HG03064 (cell line): Measurements from ENCODE around the gene RPH3AL.

Experiments
- ATAC-seq: cut with Tn5 transposase; IDR thresholded peaks from one replicate; pipeline ENCODE4 v1.9.1; 2021; ENCODE audit warnings: low read depth; ENCODE audit not compliant: unreplicated experiment

RPH3AL gene

GRCh38 chr17:354651-355556 is 2.3 kb upstream of the RPH3AL start:
- ATAC-seq: no peak

GRCh38 chr17:353838-354234 is 1.2 kb upstream of the RPH3AL start:
- no peak for ATAC-seq

GRCh38 chr17:353213-353837 is 718 bp upstream of the RPH3AL start:
- ATAC-seq: no peak

- ATAC-seq: no peak
Observed at GRCh38 chr17:351875-352420, 659 bp downstream of the RPH3AL start.

- ATAC-seq: no peak
Observed at GRCh38 chr17:351449-351738, 1.2 kb downstream of the RPH3AL start.

GRCh38 chr17:350706-351448 is 1.7 kb downstream of the RPH3AL start:
- ATAC-seq: no peak

GRCh38 chr17:349666-350065 is 2.9 kb downstream of the RPH3AL start:
- no peak for ATAC-seq

- no peak for ATAC-seq
Observed at GRCh38 chr17:348692-349425, 3.7 kb downstream of the RPH3AL start.

GRCh38 chr17:348012-348411 is 4.6 kb downstream of the RPH3AL start:
- ATAC-seq: no peak

- ATAC-seq: no peak
Observed at GRCh38 chr17:347309-347899, 5.2 kb downstream of the RPH3AL start.

- ATAC-seq: no peak
Observed at GRCh38 chr17:345992-346785, 6.4 kb downstream of the RPH3AL start.

- ATAC-seq: no peak
Observed at GRCh38 chr17:345261-345660, 7.3 kb downstream of the RPH3AL start.

- no peak for ATAC-seq
Observed at GRCh38 chr17:343875-344752, 8.5 kb downstream of the RPH3AL start.

- ATAC-seq: no peak
Observed at GRCh38 chr17:343211-343610, 9.4 kb downstream of the RPH3AL start.

GRCh38 chr17:340074-340473 is 12.5 kb downstream of the RPH3AL start:
- ATAC-seq: no peak

GRCh38 chr17:339193-340061 is 13.2 kb downstream of the RPH3AL start:
- ATAC-seq: no peak

GRCh38 chr17:338442-339192 is 14.0 kb downstream of the RPH3AL start:
- ATAC-seq: no peak
